ENCODE data around the gene TANK.
"Not testable (repeated sequence)": the region's sequence is repeated elsewhere in the genome, so short reads cannot be mapped to it uniquely, and the experiment has no call there.

The TANK gene

DNA sequence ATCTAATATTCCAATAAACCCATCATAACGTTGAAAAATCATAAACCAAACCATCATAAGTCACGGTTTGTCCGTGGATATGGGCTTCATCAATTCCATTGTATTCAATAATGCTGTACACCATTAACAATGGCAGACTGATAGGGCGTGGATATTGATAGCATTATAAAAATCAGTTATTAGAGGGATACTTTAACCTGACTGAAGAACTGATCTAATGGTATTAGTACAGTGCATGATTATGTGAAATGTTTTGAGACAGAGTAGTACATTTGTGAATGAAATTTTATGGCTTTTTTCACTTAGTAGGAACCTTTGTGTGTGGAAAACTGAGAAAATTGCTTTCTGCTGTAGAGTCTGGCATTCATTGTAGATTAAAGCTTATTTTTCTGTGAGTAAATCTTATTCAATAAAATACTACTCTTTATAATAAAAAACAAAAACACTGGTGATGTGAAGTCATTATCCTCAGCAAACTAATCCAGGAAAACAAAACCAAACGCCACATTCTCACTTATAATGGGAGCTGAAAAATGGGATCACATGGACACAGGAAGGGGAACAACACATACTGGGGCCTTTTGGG, 119.1 kb downstream of the TANK start:
- not testable (repeated sequence) for DNase-seq

DNA sequence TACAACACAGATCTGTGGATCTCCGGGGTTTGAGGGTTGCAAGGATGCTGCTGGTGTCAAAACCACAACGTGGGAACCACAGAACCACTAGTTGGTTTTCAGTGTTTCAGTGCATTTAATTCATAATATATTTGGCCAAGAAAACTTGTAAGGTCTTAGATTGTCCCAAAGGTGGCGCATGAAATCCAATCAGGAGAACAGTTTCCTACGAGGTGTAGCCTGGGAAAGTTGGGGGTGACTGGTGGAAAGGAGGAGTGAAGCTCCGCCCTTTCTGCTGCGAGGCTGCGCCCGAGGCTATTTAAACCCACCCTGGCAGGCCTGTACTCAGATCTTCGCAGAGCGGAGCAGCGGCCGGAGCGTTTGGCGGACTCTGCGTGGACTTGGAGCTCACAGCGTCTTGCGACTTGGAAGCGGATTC, 120.7 kb downstream of the TANK start:
- not testable (repeated sequence) for DNase-seq

DNA sequence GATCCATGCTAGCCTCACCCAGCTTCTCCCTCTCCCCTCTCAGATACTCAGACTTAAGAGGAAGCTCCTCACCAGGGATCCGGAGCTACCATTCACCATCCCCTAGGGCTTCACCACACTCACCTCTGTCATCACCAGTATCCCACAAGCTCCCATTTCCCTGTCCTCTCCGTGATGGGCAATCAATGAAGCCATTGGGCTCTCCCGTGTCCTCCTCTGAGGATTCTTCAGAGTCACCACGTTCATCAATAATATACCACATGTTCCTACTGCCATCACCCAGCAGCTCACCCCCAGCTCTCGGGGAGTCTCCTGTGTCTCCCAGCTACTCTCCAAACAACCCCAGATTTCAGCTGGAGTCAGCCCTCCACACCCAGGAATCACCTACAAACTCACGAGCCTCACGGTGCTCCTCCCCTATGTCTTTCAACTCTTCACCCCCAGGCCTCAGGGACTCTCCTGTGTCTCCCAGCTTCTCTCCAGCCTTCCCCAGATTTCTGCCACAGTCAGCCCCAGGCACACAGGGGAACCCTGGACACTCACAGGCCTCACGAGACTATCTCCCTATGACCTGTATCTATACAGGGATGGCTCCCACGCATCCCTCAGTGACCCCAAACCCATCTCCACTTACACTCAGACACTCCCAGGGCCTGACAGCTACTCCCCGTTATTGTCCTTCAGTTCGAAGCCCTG, 121.5 kb downstream of the TANK start:
- DNase-seq, result not testable (repeated sequence)

DNA sequence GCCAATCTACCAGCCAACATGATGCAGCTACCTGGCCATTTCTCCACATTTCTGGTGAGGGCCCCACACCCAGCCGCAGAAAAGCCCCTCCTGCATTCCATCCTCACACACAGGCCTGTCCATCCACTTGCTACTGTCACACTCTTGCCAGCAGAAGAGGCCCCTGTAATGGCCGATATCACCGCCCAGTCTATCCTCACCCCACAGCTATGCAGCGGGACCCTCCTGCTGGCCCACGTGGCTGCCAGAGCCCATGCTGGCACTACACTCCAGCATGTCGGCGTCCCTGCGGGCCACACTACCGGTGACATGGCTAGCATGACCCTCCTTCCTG, 122.0 kb downstream of the TANK start:
- not testable (repeated sequence) for DNase-seq

DNA sequence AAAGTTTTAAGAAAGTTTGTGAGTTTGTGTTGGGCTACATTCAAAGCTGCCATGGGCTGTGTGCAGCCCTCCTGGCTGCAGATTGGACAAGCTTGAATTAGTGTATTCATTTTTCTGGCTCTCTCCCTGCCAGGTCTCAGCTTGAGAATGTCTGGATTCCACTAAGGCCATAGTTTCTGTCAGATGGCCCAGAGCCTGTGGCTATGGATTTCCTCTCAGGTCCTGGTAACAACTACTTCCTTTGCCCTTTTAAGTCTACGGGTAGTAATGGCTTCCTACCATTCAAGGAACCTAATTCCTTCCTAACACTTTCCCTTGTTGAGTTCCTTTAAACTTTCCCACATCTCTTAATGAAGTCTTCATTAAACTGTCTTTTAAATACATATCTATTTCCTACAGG, 123.7 kb downstream of the TANK start:
- DNase-seq, result no peak
